GM03348 (cell line): ENCODE results near the gene FOXO1.

ENCODE experiments used
- DNase-seq: peaks from one replicate; pipeline ENCODE4 v3.0.0; 2012; ENCODE audit warnings: low spot score

The FOXO1 gene

GRCh38 chr13:40576369-40576768 is 90.1 kb downstream of the FOXO1 start:
- DNase-seq, result no peak

DNA sequence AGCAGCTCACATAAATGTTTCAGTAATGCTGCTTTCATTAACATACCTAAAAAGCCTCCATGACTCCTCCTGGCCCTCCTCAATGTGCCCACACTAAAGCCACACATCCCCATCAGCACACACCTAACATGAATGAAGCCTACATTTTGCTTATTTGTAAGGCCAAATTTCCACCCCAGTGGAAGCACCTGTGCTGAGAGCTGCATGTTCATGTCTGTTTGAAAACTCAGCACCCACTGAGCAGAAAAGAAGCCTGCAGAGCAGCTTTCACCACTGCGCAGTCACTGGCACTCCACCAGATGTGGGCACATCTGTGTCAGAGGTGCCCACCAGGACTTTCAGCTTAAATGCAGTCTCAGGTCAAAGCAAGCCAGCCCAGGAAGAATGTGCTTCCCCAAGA is 93.5 kb downstream of the FOXO1 start:
- no peak for DNase-seq

GRCh38 chr13:40571338-40571963 is 95.0 kb downstream of the FOXO1 start:
- no peak for DNase-seq

DNA sequence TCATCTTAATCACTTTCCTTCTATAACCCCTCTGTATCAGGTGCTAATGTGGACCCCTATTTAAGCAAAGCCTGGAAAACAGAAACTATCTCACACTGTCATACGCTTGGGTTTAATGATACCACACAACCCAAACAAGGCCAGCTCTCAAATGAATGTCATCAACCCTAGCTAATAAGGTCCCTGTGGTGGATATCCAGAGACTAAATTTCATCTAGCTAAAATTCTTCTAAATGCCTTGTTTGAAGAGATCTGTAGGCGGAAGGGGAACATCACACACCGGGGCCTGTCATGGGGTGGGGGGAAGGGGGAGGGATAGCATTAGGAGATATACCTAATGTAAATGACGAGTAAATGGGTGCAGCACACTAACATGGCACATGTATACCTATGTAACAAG is 95.5 kb downstream of the FOXO1 start:
- DNase-seq, result no peak

DNA sequence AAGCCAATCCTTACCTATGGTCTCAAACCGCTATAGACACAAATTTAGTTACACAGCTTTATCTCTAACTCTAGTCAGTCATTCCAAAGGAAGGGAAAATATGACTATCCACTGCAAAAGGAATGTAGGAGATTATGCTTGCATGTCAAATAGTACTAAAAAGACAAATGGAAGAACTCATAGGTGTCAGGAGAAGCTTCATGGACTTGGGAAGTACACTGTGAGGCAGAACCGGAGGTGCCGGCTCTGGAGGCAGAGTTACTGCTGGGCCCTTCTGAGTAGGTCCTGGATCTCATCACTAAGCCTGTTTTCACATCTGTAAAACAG is 97.5 kb downstream of the FOXO1 start:
- peak; percentile 16 for DNase-seq

- DNase-seq, result no peak
Observed at GRCh38 chr13:40568246-40569023, 98.0 kb downstream of the FOXO1 start.

- no peak for DNase-seq
Observed at GRCh38 chr13:40566811-40567210, 99.6 kb downstream of the FOXO1 start.

DNA sequence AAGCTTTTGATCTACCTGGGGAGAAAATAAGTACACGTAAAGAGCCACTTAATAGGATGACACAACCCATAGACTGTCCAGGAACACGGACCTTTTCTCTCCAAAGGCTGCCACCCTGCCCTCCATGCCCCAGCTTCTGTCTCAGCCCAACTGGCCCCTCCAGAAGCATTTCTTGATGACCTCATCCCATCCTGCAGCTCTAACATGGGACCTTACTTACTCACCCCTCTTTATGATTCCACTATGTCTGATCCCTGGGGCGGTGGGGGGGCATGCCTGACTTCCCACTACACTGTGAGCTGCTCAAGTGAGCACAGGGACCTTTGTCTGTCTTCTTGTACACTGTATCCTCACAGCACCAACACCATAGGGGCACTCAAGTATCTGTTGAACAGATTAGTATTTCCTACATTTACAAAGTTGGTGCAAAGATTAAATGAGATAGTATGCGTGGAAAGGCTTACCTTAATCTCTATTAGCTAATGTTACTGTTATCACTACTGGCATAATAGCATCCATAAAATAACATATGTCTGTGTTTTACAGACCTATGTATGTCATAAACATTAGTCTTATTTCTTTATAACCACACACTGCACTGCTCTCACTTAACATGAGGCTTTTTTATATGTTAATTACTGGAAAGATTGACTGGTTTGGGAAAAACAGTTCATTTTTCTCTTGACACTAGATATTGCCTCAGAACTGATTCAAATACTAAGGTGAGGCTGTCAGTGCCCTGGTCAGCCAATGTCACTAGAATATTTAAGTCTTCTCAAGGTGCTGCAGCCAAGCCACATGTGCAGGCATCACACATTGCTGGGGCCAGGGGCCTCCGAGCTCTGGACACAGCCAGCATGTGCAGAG is 100.9 kb downstream of the FOXO1 start:
- no peak for DNase-seq

- DNase-seq, result no peak
Observed at GRCh38 chr13:40564342-40565001, 102.0 kb downstream of the FOXO1 start.

DNA sequence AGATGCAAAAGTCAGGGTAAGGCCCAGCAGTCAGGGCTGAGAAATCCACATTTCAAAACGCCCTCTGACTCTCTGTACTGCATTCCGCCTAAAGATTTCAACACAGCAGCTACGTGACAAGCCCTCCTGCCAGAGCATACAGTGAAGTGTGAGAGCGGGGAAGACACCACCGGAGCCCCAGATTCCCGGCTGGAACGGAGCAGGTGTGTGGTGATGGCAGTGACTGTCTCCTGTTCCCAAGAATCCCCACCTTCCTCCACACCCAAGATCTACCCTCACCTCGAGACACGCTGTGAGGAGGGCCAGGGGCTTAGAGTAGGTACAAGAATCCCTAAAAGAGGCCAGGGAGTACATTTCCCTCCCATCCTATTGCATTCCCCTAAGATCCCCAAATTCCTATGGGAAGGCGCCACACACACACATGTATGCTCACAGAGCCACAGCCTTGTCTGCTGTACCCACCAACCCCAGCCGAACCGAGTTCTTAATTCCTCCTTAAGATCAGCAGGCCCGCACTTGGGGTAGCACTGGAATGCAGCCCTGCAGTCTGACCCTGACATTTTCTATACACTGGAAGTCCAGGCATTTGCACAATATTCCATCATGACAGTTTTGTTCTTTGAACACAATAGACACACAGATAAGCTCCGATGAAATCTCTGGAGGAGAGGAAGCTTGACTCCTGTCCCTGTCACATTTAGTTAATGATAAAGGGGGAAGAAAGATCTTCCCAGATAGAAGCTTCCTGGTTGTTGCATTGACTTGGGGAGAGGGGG is 102.9 kb downstream of the FOXO1 start:
- DNase-seq, result no peak

- no peak for DNase-seq
Observed at GRCh38 chr13:40562975-40563349, 103.5 kb downstream of the FOXO1 start.

DNA sequence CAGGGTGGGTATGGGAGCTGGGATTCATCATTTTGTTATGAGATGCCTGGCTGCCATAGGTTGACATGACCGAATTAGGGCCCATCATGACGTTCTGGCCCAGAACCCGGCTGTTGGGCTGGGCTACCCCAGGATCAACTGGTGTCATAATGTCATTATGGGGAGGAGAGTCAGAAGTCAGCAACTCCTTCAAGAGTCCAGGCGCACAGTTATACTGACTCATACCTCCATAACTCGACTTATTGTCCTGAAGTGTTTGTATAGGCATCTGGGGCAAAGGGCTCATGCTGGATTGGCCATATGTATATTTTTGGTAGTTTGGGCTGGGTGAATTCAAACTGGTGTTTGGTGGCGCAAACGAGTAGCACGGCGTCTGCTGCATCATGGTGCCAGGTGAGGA is 106.5 kb downstream of the FOXO1 start:
- no peak for DNase-seq

DNA sequence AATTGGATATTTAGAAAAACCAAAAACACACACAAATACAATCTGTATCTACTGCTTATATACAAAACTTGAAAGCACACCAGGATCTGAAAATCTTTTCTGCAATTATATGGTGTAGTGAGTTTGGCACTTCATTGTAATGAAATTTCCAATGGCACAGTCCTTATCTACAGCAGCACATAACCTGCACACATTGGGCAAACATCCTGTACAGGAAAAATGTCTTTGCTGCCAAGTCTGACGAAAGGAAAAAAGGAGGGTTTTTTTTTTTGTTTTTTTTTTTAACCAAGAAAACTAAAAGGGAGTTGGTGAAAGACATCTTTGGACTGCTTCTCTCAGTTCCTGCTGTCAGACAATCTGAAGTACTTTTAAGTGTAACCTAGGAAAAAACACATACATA is 107.8 kb downstream of the FOXO1 start:
- DNase-seq, result no peak

- no peak for DNase-seq
Observed at GRCh38 chr13:40556453-40556852, 110.0 kb downstream of the FOXO1 start.

GRCh38 chr13:40553356-40553755 is 113.1 kb downstream of the FOXO1 start:
- no peak for DNase-seq

GRCh38 chr13:40552895-40553294 is 113.5 kb downstream of the FOXO1 start:
- DNase-seq, result no peak

DNA sequence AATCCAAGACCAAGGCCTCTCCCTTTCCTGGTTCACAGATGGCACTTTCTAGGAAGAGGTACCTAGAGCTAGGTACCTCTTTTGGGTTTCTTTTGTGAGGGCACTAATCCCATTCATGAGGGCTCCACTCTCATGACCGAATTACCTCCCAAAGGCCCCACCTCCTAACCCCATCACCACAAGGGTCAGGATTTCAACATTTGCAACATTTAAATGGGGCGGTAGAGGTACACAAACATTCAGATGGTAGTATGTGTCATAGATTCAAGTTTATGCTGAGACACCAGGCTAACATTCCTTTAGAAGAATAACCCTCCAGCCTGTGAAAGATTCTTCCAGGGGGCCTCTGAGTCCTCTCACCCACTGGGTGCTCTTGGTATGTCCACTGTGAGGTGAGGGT is 116.3 kb downstream of the FOXO1 start:
- DNase-seq, result no peak

DNA sequence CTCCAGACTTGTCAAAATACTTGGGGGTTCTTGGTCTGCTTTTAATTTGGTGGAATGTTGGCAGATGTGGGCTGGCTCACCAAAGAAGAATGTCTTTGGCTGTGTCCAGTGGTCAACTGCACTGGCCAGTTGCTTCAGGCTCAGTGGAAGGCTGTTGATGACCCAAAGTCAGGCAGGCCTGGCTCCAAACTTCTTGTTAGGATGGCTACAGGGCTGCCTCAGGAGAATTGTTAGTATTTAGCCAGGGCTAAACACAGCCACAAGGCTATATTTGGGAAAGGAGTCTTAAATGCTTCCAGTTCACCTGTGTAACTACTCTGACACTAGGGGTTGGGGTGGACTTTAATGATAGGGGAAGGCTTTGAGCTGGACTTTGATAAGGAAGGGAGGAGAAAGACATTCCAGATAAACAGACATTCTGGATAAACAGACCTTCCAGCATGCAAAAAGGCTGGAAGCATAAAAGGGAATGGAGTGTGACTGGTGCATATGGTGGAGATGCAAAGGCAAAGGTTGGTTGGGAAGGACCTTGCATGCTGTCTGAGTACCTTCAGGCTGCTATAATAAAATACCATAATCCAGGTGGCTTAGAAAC is 116.8 kb downstream of the FOXO1 start:
- peak; percentile 68 for DNase-seq

GRCh38 chr13:40547591-40548315 is 118.7 kb downstream of the FOXO1 start:
- DNase-seq, result no peak

DNA sequence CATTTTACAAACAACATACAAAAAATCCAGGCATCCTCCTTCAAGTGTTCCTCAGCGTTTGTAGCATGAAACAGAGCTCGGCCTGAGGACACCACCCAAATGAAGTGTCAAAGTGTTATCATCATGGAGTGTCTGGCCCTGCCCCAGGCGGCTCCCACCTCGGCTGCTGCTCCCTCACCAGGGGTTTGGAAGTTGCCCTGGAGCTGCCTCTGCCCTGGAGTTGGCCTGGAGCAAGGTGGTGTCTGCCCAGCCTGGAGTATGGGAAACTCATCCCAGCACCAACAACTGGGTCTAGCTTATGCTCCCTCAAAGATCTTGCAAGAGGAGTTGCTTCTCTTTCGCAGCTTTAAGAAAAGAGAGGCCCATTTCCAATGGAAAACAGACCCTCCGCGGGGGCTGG is 120.4 kb downstream of the FOXO1 start:
- DNase-seq, result no peak
